RPMI8226 (cell line): ENCODE measurements around the gene THRAP3.
A peak's percentile ranks its signal among the peaks of the same experiment; 100 is the strongest.
"Not testable (repeated sequence)": the region's sequence is repeated elsewhere in the genome, so short reads cannot be mapped to it uniquely, and the experiment has no call there.

Source experiments
- DNase-seq: peaks from one replicate; pipeline ENCODE4 v3.0.0-alpha.2; 2015

Gene THRAP3

GRCh38 chr1:36206323-36206858 lies 17.9 kb upstream of the THRAP3 start:
- DNase-seq = no peak

- DNase-seq = no peak
Measured at GRCh38 chr1:36207339-36207738, 16.9 kb upstream of the THRAP3 start.

DNA sequence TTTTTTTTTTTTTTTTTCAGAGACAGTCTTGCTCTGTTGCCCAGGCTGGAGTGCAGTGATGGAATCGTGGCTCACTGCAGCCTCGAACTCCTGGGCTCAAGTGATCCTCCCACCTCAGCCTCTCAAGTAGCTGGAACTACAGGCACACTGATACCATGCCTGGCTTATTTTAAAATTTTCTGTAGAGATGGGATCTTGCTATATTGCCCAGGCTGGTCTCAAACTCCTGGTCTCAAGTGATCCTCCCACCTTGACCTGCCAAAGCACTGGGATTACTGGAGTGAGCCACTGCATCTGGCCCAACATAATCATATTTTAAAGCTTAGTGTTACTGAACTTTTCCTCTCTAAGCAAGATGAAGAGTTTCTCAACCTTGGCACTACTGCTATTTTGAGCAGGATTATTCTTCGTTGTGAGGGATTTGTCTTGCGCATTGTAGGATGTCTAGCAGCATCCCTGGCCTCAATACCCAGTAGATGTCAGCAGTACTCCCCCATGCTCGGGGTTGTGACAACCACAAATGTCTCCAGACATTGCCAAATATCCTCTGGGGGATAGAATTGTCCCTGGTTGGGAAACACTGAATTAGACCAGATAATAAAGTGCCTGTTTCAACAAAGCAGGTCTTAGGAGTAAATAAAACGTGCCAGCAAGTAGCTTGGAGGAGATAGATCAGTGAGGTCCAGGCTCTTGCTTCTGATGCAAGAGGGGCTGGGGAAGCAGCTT lies 15.1 kb upstream of the THRAP3 start:
- DNase-seq = no peak

DNA sequence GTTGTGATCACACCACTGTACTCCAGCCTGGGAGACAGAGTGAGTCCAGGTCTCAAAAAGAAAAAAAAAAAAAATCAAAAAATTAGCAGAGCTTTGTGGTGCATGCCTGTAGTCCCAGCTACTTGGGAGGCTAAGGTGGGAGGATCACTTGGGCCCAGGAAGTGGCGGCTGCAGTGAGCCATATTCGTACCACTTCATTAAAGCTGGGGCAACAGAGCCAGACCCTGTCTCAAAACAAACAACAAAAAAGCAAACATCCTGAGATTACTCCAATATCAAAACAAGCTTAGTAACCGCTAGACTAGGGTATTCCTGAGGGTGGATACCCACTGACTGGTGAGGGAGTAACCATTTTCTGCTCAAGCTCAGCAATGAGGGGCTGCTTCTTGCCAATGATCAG lies 12.9 kb upstream of the THRAP3 start:
- no peak for DNase-seq

DNA sequence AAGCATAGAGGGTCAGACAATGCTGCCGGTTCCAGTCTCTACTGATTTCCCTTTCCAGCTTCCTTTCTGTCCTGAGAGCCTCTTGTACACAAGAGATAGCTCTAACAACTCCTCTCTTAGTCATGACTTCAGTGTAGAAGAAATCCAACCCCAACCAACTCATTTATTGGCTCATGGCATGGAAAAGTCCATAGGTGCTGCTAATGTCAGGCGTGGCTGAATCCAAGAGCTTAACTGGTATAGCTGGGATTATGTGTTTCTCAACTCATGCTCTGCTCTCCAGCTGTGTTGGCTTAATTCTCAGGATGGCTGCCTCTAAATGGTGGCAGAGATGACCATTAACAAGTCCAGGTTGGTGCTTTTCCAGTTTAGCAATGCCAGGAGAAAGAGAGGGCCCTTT lies 12.4 kb upstream of the THRAP3 start:
- DNase-seq = no peak

- no peak for DNase-seq
Measured at GRCh38 chr1:36212782-36213181, 11.5 kb upstream of the THRAP3 start.

GRCh38 chr1:36217670-36218069 lies 6.6 kb upstream of the THRAP3 start:
- no peak for DNase-seq

DNA sequence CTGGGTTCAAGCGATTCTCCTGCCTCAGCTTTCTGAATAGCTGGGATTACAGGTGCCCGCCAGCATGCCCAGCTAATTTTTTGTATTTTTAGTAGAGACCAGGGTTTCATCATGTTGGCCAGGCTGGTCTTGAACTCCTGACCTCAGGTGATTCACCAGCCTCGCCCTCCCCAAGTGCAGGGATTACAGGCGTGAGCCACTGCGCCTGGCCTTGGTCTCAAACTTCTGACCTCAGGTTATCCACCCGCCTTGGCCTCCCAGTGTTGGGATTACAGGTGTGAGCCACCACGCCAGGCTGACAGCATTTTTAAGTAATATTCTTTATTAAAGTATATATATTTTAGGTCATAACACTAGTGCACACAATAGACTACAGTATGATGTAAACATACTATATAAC lies 2.3 kb upstream of the THRAP3 start:
- DNase-seq = not testable (repeated sequence)

DNA sequence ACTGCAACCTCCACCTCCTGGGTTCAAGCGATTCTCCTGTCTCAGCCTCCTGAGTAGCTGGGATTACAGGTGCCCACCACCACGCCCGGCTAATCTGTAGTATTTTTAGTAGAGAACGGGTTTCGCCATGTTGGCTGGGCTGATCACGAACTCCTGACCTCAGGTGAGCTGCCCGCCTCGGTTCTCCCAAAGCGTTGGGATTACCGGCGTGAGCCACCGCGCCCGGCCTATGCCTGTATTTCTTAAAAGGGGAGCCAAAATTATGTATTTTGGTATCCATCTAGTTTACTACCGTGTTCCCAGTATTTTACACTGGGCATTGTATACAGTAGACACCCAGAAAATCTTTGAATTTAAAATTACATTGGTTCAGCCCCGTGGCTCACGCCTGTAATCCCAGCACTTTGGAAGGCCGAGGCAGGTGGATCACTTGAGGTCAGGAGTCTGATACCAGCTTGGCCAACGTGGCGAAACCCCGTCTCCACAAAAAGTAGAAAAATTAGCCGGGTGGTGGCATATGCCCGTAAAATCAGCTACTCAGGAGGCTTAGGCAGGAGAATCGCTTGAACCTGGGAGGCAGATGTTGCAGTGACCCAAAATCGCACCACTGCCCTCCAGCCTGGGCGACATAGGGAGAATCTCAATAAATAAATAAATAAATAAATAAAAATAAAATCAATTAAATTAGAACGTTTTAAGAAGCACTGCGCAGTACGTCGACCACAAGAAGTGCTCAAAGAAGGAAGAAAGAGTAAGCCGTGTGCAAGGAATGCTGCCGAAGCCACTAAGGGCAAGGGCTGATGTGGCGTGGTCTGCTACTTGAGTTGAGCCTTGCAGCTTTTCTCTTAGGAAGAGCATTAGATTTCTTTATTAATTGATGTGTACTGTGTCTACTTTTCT lies 1.5 kb upstream of the THRAP3 start:
- DNase-seq = no peak

DNA sequence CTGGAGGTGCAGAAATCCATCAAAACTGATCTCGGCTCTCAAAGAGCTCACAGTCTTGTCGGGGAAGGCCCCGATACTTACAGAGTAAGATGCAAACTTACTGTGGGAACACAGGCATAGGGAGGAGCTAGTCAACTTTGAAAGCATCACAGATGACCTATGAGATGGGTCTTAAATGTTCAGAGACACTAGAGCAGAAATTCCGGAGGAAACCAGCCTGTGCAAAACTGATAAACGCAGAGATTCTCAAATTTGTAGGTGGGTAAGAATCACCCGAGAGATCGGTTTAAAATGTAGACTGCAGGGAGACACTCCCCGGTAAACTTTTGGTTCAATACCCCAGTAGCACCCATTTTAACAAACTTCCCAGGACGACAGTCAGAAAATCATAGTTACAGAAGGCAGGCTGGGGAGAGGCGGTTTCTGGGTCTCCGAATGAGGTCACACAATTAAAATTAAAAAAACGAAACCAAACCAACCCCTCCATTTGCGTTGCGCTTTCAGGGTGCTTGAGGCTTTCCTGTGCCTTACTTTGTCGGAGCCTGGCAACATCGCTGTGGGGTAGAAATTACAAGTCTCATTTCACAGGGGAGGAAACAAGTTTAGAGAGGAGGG lies 755 bp upstream of the THRAP3 start:
- DNase-seq = peak; percentile 43

DNA sequence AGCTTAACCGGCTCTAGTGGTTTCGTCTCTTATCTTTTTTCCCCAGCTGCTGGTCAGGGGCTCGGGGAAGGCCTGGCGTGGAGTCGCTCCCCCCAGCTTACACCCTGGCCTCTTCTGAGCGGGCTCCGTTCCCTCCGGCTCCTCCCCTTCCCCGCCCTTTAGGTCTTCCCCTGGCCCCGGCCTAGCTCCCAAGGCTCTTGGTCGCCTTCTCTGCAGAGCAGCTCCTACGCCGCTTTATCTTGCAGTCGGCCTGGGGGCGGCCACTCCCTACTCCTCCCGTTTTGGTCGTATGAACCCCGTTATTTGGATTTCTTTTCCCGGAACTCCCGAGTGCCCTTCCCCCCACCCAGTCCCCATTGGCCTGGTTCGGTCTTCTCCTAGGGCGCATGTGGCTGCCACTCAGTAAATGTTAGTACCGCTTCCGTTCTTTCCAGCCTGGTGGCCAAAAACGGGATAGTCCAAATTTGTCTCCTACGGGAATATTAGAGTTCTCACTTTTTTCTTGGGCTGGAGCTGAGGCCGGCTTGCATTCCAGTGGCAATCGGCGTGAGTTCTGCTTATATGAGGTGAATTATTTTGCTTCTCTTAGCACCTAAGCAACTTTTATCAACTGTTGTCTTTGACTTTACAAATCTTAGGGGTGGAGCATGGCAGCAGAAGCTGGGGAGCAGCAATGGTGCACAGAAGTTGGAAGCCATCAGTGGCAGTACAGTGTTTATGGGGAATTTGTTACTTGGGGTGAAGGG lies 467 bp downstream of the THRAP3 start:
- DNase-seq = peak; percentile 89

DNA sequence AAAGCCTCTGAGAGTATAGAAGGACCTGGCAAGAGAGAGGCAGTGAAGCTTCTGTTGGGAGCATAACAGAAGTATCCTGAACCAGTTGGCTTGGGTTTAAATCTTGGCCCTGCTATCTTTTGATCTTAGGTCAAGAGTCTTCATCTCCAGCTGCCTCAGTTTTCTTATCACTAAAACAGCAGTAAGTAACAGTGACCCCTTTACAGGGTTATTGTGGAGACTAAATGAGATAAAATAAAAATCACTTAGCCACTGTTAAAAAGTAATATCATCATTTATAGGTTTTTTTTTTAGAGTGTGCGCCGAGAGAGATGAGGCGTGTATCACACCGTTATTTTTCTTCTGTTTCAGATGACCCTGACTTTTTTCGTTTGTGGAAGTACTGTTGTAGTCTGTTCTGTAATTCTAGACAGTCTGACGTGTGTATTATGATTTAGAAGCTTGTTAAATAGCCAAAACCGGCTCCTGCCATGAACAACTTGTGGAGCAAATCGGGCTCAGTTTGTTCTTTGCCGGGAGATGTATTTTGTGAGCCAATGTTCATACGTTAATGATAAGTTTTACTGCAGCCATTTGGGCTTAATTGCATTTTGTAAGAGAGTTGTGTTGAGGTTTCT lies 1.1 kb downstream of the THRAP3 start:
- DNase-seq = no peak

DNA sequence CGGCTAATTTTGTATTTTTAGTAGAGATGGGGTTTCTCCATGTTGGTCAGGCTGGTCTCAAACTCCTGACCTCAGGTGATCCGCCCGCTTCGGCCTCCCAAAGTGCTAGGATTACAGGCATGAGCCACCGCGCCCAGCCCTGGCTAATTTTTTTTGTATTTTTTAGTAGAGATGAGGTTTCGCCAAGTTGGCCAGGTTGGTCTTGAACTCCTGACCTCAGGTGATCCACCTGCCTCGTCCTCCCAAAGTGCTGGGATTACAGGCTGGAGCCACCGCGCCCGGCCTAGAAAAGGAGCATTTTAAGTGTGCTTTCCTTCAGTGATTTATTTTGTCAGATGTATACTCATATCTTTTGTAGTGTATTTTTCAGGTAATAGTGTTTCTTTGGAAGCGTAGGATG lies 6.0 kb downstream of the THRAP3 start:
- DNase-seq = not testable (repeated sequence)

GRCh38 chr1:36231191-36231590 lies 6.9 kb downstream of the THRAP3 start:
- DNase-seq = no peak

DNA sequence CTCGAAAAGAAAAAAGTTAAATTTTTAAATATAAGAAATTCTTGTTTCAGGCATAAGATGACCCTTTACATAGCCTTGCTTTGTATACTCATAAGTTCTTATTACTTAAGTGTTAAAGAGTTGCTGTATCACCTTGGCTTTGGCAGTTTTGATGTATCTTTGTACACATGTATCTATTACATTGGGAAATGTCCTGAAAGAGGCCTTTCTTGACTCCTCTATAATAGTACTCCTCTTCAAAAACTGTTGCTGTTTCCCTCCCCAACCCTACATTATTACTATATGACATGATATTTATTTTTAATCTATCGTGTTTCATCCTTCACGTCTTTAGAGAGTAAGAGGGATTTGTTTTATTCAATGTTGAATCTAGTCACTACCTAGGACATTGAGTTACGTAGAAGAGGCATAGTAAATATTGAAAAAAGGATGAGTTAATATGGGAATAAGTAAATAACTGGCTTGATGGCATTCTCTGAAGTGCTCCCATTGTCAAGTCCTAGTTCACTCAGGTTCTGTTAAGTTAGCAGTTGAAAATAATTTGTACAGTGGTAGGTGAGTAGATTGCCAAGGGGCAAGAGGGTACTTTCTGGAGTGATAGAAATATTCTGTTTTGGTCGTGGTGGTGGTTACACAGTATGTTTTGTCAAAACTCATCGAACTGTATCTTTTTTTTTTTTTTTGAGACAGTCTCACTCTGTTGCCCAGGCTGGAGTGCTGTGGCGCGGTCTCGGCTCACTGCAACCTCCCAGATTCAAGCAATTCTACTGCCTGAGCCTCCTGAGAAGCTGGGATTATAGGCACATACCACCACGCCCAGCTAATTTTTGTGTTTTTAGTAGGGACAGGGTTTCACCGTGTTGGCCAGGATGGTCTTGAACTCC lies 8.2 kb downstream of the THRAP3 start:
- no peak for DNase-seq

GRCh38 chr1:36236302-36236701 lies 12.1 kb downstream of the THRAP3 start:
- DNase-seq = no peak

GRCh38 chr1:36238433-36238832 lies 14.2 kb downstream of the THRAP3 start:
- no peak for DNase-seq

- no peak for DNase-seq
Measured at GRCh38 chr1:36239941-36240637, 15.8 kb downstream of the THRAP3 start.

- DNase-seq = no peak
Measured at GRCh38 chr1:36247538-36247937, 23.3 kb downstream of the THRAP3 start.

DNA sequence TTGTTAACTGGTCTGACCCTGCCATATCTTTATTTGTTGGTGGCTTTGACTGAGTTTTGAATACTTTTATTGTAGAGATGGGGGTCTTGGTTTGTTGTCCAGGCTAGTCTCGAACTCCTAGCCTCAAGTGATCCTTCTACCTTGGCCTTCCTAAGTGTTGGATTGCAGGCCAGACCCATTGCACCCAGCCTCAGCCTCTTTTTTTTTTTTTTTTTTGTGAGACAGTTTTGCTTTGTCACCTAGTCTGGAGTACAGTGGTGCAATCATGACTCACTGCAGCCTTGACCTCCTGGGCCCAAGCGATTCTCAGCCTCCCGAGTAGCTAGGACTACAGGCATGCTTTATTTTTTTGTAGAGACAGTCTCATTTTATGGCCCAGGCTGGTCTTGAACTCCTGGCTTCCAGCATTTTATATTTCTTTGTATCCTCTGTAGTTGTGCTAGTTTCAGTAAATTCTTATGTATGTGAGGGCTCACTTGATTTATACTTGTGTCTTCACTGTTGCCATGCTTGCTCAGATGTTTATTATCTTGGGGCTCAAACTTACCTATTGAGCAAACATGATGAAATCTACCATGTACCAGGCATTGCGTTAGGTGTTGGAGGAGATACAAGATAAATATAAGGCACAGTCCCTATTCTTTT lies 24.1 kb downstream of the THRAP3 start:
- DNase-seq = no peak
